Kidney (tissue), 14 donors: ENCODE data around the gene SETSIP. TPM values are rescaled to one million over a fixed set of nuclear protein-coding genes. Genes with fewer than 3 reads are reported as not detected.

Experiments
- DNase-seq, 5 donors: peaks; one replicate each; pipeline ENCODE4 v3.0.0-alpha.2; 2013 to 2020
- FAIRE-seq: peaks from 2 replicates; lab custom pipeline; 2012; peaks lifted over from hg19 to GRCh38; lab: Jason Lieb, UNC
- H3K27ac ChIP-seq, 2 donors: one replicate each; pipeline ENCODE4 v1.7.0; 2013; ENCODE audit warnings: low read depth in 2 of 2, low read length in 2 of 2, inconsistent platforms in 1 of 2
- H3K27me3 ChIP-seq: one replicate; pipeline ENCODE4 v1.7.1; 2013; ENCODE audit warnings: low read length, inconsistent platforms; ENCODE audit not compliant: control insufficient read depth, insufficient read depth
- H3K36me3 ChIP-seq, 3 donors: one replicate each; pipeline versions ENCODE4 v1.7.0 to v1.7.1; 2013; ENCODE audit warnings: low read length in 3 of 3, control low read depth in 1 of 3, inconsistent platforms in 1 of 3; ENCODE audit not compliant: insufficient read depth in 3 of 3, control insufficient read depth in 2 of 3
- H3K4me1 ChIP-seq, 3 donors: one replicate each; pipeline versions ENCODE4 v1.7.0 to v1.7.1; 2013; ENCODE audit warnings: low read length in 3 of 3, inconsistent platforms in 1 of 3, low read depth in 1 of 3; ENCODE audit not compliant: control insufficient read depth in 2 of 3, insufficient read depth in 2 of 3
- H3K4me3 ChIP-seq, 3 donors: one replicate each; pipeline versions ENCODE4 v1.7.0 to v1.8.1; 2013; ENCODE audit warnings: low read length in 3 of 3, control low read depth in 1 of 3, inconsistent platforms in 1 of 3
- H3K9ac ChIP-seq, 3 donors: one replicate each; pipeline versions ENCODE4 v1.7.0 to v1.7.1; 2013; ENCODE audit warnings: low read length in 3 of 3, control low read depth in 1 of 3, inconsistent platforms in 1 of 3
- H3K9me3 ChIP-seq, 3 donors: one replicate each; pipeline versions ENCODE4 v1.7.0 to v1.7.1; 2013; ENCODE audit warnings: low read length in 3 of 3, control low read depth in 1 of 3, inconsistent platforms in 1 of 3; ENCODE audit not compliant: control insufficient read depth in 2 of 3, insufficient read depth in 1 of 3
- intact Hi-C: fragments of 100-400 bp; cut with DNase I; formaldehyde crosslinking; loops from one replicate; pipeline ENCODE4 v1.11.1; 2022
- polyA plus RNA-seq: library from polyadenylated mRNA; stranded (reverse); fragments of 350-450 nt; fragmentation: Illumina TruSeq; extraction: RNeasy Lipid Tissue Mini Kit (QIAGEN cat#74804); gene quantifications from one replicate; pipeline ENCODE4 v1.2.3, GENCODE V29; 2014; ENCODE audit warnings: low read depth, low replicate concordance; ENCODE audit not compliant: insufficient read depth
- total RNA-seq: library from RNA; stranded (reverse); fragmentation: NEBNext Ultra II Directional; extraction: Animal tissue kit (Norgen Biotek cat#: 25700); gene quantifications from one replicate; pipeline ENCODE4 v1.2.1, GENCODE V29; 2021
- TF ChIP-seq, protein P1 (sequence below): IDR thresholded peaks from 3 replicates; pipeline ENCODE4 v1.5.1; 2012; ENCODE audit warnings: mild to moderate bottlenecking, moderate library complexity, borderline replicate concordance; ENCODE audit not compliant: insufficient read depth; ENCODE audit errors: extremely low read depth
- donor health status: control.
- donor health status: control.
- donor health status: control.
- donor health status: control.
- donor health status: control.
- donor health status: DM: yes; HTN: yes; CAD: no.
- donor health status: Normal renal cell carcinoma (clear cell type).

Gene SETSIP
- total and polyA plus RNA-seq, 2 donors from 2014 or later = not detected

DNA sequence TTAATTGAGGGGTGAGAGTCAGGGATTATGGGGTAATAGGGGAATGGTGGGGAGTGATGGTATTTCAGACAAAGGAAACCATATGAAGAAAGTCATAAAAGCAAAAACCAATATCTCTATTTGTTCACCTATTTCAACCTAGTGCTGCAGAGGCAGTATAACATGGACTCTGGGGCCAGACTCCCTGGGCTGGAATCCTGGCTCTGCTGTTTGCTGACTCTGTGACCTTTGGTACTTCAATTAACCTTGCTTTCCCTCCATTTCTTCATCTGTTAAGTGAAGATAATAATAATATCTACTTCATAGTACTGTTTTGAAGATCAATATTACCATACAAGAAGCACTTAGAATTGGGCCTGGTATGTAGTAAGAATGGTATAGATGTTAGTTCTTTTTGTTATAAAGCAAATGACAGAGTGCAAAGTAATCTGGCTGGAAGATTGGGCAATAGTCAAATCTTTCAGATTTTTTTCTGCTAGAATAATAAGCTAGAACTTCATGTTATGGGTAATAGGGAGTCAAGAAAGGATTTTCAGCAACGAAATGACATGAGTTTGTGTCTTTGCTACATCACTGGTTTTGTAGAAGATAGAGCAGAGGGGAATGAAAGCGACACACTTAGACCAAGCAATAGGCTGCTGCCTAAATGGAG lies 36.4 kb downstream of the SETSIP start:
- FAIRE-seq (no peak), DNase-seq (no peak)
- H3K36me3 ChIP-seq = no peaks in the 10 kb centered on the region
- H3K4me1 ChIP-seq = no peaks in the 10 kb centered on the region
- H3K27ac ChIP-seq = no peak overlapping the region
- H3K9ac ChIP-seq = no peak overlapping the region
- intact Hi-C loops = no loop called here
- TF ChIP-seq, protein P1, sequence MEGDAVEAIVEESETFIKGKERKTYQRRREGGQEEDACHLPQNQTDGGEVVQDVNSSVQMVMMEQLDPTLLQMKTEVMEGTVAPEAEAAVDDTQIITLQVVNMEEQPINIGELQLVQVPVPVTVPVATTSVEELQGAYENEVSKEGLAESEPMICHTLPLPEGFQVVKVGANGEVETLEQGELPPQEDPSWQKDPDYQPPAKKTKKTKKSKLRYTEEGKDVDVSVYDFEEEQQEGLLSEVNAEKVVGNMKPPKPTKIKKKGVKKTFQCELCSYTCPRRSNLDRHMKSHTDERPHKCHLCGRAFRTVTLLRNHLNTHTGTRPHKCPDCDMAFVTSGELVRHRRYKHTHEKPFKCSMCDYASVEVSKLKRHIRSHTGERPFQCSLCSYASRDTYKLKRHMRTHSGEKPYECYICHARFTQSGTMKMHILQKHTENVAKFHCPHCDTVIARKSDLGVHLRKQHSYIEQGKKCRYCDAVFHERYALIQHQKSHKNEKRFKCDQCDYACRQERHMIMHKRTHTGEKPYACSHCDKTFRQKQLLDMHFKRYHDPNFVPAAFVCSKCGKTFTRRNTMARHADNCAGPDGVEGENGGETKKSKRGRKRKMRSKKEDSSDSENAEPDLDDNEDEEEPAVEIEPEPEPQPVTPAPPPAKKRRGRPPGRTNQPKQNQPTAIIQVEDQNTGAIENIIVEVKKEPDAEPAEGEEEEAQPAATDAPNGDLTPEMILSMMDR = no peak
- no peaks in the 10 kb centered on the region for H3K9me3 ChIP-seq
- H3K4me3 ChIP-seq = no peak overlapping the region
- no peaks in the 10 kb centered on the region for H3K27me3 ChIP-seq

DNA sequence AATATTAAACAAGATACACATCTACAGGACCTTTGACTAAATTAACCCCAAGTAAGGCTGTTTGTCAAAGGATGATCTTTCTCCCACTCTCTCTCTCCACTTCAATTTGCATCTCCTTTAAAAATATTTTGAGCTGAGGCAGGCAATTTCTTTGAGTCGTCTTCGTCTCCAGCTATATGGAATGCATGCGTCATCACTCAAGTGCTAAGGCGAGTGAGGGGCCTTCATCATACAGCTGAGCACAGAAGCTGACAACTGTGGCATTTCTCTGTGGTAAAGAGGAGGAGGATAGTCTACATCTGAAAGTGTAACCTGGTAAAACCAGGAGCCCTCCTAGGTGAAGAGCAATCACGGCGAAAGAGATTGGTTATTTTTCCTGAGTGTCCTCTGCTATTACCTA lies 37.8 kb downstream of the SETSIP start:
- H3K27ac ChIP-seq = no peak overlapping the region
- FAIRE-seq (no peak), DNase-seq (no peak)
- H3K27me3 ChIP-seq = no peaks in the 10 kb centered on the region
- no peaks in the 10 kb centered on the region for H3K9me3 ChIP-seq
- H3K4me3 ChIP-seq = no peak overlapping the region
- no peaks in the 10 kb centered on the region for H3K4me1 ChIP-seq
- no peak overlapping the region for H3K9ac ChIP-seq
- TF ChIP-seq, protein P1 = no peak
- no peaks in the 10 kb centered on the region for H3K36me3 ChIP-seq
- intact Hi-C loops = no loop called here

DNA sequence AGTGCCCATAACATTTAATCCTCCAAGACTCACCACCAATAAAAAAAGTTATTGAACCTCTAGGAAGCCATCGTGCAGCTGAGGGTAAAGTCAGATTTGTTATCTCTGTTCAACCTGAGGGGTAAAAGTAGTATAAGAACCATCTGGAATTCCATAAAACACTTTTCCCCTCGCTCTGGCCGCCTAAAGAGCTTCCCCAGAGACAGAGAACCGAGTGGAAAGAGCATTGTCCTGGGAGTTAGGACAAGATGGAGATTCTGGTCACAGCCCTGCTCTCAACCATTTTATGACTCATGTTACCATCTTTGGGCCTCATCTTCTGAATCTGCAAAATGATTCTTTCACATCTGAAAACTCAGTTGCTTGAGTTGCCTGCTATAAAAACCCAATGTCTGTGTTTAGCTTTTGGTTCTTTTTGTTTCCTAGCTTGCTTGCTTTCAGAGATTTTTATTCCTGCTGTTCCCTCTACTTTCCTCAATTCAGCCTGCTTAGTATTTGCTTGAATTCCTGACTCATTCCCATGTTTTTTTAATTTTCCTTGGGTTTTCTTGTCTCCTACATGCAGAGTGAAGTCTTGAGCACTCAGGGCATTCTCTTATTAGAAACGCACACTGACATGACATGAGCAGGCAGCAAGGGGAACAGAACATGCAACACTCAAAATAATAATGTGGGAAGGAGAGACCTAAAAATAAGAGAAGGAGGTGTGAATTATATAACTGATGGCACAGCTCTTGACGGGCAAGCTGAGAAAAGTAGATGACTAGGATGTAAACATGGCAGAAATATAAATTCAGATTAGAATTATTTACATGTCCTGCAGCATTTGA lies 43.7 kb downstream of the SETSIP start:
- FAIRE-seq = no peak
- Histone ChIP-seq H3K27ac (no peak overlapping the region), H3K4me3 (no peak overlapping the region), H3K36me3 (no peaks in the 10 kb centered on the region), H3K9ac (no peak overlapping the region), H3K9me3 (no peaks in the 10 kb centered on the region), H3K27me3 (no peaks in the 10 kb centered on the region), H3K4me1 (peaks cover 0 to 4% (median 4%) of the 10 kb centered on the region in 3 donors)
- intact Hi-C loops = no loop called here
- DNase-seq = no peak
- TF ChIP-seq, protein P1 = no peak
